HG02798 (cell line): ENCODE results near the gene PLS1.
"Not testable (repeated sequence)": the region's sequence is repeated elsewhere in the genome, so short reads cannot be mapped to it uniquely, and the experiment has no call there.

Source experiments
- ATAC-seq: cut with Tn5 transposase; IDR thresholded peaks from one replicate; pipeline ENCODE4 v1.9.1; 2021; ENCODE audit warnings: mild to moderate bottlenecking; ENCODE audit not compliant: unreplicated experiment, poor library complexity

The PLS1 gene

GRCh38 chr3:142595141-142595540 lies 1.1 kb upstream of the PLS1 start:
- ATAC-seq, result no peak

- no peak for ATAC-seq
These were observed 627 bp upstream of the PLS1 start for GRCh38 chr3:142595581-142595950.

GRCh38 chr3:142596726-142597088 lies 514 bp downstream of the PLS1 start:
- ATAC-seq, result no peak

GRCh38 chr3:142597906-142598305 lies 1.7 kb downstream of the PLS1 start:
- no peak for ATAC-seq

GRCh38 chr3:142601713-142602112 lies 5.5 kb downstream of the PLS1 start:
- no peak for ATAC-seq

GRCh38 chr3:142602619-142603385 lies 6.6 kb downstream of the PLS1 start:
- ATAC-seq, result no peak

- not testable (repeated sequence) for ATAC-seq
These were observed 7.2 kb downstream of the PLS1 start for GRCh38 chr3:142603386-142603705.

- no peak for ATAC-seq
These were observed 8.7 kb downstream of the PLS1 start for GRCh38 chr3:142604940-142605339.

- no peak for ATAC-seq
These were observed 12.4 kb downstream of the PLS1 start for GRCh38 chr3:142608631-142609030.

GRCh38 chr3:142609136-142609535 lies 12.9 kb downstream of the PLS1 start:
- ATAC-seq, result no peak

GRCh38 chr3:142611206-142611605 lies 15.0 kb downstream of the PLS1 start:
- no peak for ATAC-seq

GRCh38 chr3:142613491-142613890 lies 17.3 kb downstream of the PLS1 start:
- ATAC-seq, result no peak

GRCh38 chr3:142614059-142614626 lies 17.9 kb downstream of the PLS1 start:
- no peak for ATAC-seq

GRCh38 chr3:142615171-142615570 lies 19.0 kb downstream of the PLS1 start:
- no peak for ATAC-seq

- ATAC-seq, result no peak
These were observed 22.8 kb downstream of the PLS1 start for GRCh38 chr3:142618917-142619461.

GRCh38 chr3:142622405-142622804 lies 26.2 kb downstream of the PLS1 start:
- ATAC-seq, result no peak

GRCh38 chr3:142623194-142623593 lies 27.0 kb downstream of the PLS1 start:
- no peak for ATAC-seq

GRCh38 chr3:142624341-142625152 lies 28.4 kb downstream of the PLS1 start:
- no peak for ATAC-seq

GRCh38 chr3:142625153-142625440 lies 28.9 kb downstream of the PLS1 start:
- no peak for ATAC-seq

GRCh38 chr3:142626971-142627370 lies 30.8 kb downstream of the PLS1 start:
- no peak for ATAC-seq

- ATAC-seq, result no peak
These were observed 32.6 kb downstream of the PLS1 start for GRCh38 chr3:142628801-142629200.

GRCh38 chr3:142633073-142633472 lies 36.9 kb downstream of the PLS1 start:
- ATAC-seq, result no peak
